ENCODE results near the gene TEX13D.
A peak's percentile ranks its signal among the peaks of the same experiment; 100 is the strongest.

Gene TEX13D

GRCh38 chrX:124378643-124379042, 46.2 kb downstream of the TEX13D start:
- Histone ChIP-seq H3K4me3 (replicated peaks; ENCODE audit: insufficient read depth, low read length) (no peak overlapping the region), H3K27me3 (ENCODE audit: insufficient read depth, poor library complexity, severe bottlenecking) (no peaks in the 10 kb centered on the region), H3K27ac (replicated peaks) (no peak overlapping the region)
- no peak for DNase-seq (ENCODE audit: low read depth in 1 of 2, low spot score in 1 of 2)
- TF ChIP-seq GABPA (IDR thresholded peaks at IDR 0.05; ENCODE audit: low read depth) (no peak), REST (IDR thresholded peaks at IDR 0.05; ENCODE audit: insufficient replicate concordance, low read depth) (no peak), POLR2AphosphoS5 (IDR thresholded peaks at IDR 0.05; ENCODE audit: low read depth) (no peak), SPI1 (IDR thresholded peaks at IDR 0.05; ENCODE audit: borderline replicate concordance, low read depth) (no peak)
- TF ChIP-seq, protein P1, sequence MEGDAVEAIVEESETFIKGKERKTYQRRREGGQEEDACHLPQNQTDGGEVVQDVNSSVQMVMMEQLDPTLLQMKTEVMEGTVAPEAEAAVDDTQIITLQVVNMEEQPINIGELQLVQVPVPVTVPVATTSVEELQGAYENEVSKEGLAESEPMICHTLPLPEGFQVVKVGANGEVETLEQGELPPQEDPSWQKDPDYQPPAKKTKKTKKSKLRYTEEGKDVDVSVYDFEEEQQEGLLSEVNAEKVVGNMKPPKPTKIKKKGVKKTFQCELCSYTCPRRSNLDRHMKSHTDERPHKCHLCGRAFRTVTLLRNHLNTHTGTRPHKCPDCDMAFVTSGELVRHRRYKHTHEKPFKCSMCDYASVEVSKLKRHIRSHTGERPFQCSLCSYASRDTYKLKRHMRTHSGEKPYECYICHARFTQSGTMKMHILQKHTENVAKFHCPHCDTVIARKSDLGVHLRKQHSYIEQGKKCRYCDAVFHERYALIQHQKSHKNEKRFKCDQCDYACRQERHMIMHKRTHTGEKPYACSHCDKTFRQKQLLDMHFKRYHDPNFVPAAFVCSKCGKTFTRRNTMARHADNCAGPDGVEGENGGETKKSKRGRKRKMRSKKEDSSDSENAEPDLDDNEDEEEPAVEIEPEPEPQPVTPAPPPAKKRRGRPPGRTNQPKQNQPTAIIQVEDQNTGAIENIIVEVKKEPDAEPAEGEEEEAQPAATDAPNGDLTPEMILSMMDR (IDR thresholded peaks at IDR 0.05; ENCODE audit: insufficient read depth, low read length) = no peak

GRCh38 chrX:124383354-124383753, 50.9 kb downstream of the TEX13D start:
- no peak for TF ChIP-seq GABPA (IDR thresholded peaks at IDR 0.05; ENCODE audit: low read depth)
- Histone ChIP-seq H3K27ac (replicated peaks) (peak overlapping the region; percentile 61), H3K27me3 (ENCODE audit: insufficient read depth, poor library complexity, severe bottlenecking) (no peaks in the 10 kb centered on the region), H3K4me3 (replicated peaks; ENCODE audit: insufficient read depth, low read length) (no peak overlapping the region)
- DNase-seq (ENCODE audit: low read depth in 1 of 2, low spot score in 1 of 2) = peak in 1 of 2 experiments; percentile 21

GRCh38 chrX:124386401-124386800, 53.9 kb downstream of the TEX13D start:
- H3K4me3 ChIP-seq (replicated peaks; ENCODE audit: insufficient read depth, low read length) = no peak overlapping the region
- TF ChIP-seq, protein P1 (IDR thresholded peaks at IDR 0.05; ENCODE audit: insufficient read depth, low read length) = no peak
- no peak for TF ChIP-seq SPI1 (IDR thresholded peaks at IDR 0.05; ENCODE audit: borderline replicate concordance, low read depth)
- TF ChIP-seq GABPA (IDR thresholded peaks at IDR 0.05; ENCODE audit: low read depth) = no peak
- TF ChIP-seq REST (IDR thresholded peaks at IDR 0.05; ENCODE audit: insufficient replicate concordance, low read depth) = no peak
- TF ChIP-seq POLR2AphosphoS5 (IDR thresholded peaks at IDR 0.05; ENCODE audit: low read depth) = no peak
- no peak overlapping the region for H3K27ac ChIP-seq (replicated peaks)
- no peaks in the 10 kb centered on the region for H3K27me3 ChIP-seq (ENCODE audit: insufficient read depth, poor library complexity, severe bottlenecking)
- no peak for DNase-seq (ENCODE audit: low read depth in 1 of 2, low spot score in 1 of 2)
